ENCODE data around the gene ZNF277. TPM values are rescaled to one million over a fixed set of nuclear protein-coding genes. Genes with fewer than 3 reads are reported as not detected.

The ZNF277 gene
- total RNA-seq, 4 donors from 2014 or later: 16.5 to 25.8 (median 19.1) TPM

DNA sequence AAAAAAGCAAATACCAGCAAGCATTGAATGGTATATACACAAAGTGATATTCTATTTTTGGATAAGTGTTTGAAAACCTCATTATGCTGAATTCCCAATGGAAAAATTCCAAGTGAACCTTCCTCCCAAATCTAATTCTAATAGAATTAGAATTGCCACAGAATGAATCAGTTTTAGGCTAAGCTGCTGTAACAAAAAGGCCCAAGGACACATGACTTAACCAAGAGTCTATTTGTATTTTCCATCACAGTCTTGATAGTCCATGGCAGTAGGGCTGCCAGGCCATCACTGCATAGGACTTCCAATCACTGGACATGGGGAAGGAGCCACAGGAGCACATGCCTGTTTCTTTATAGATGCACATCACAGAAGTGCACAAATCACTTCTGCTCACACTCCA, 152.6 kb downstream of the ZNF277 start:
- H3K27me3 ChIP-seq: no peaks in the 10 kb centered on the region
- no peak overlapping the region for H3K27ac ChIP-seq
- no peak for DNase-seq (ENCODE audit: low spot score in 2 of 2)
- no peaks in the 10 kb centered on the region for H3K36me3 ChIP-seq
- H3K4me3 ChIP-seq: no peak overlapping the region
- H3K9me3 ChIP-seq: peaks cover 0 to 15% (median 0%) of the 10 kb centered on the region in 4 donors
- TF ChIP-seq POLR2A (IDR thresholded peaks at IDR 0.05) (no peak), EP300 (IDR thresholded peaks at IDR 0.05) (no peak)
- TF ChIP-seq, protein P1, sequence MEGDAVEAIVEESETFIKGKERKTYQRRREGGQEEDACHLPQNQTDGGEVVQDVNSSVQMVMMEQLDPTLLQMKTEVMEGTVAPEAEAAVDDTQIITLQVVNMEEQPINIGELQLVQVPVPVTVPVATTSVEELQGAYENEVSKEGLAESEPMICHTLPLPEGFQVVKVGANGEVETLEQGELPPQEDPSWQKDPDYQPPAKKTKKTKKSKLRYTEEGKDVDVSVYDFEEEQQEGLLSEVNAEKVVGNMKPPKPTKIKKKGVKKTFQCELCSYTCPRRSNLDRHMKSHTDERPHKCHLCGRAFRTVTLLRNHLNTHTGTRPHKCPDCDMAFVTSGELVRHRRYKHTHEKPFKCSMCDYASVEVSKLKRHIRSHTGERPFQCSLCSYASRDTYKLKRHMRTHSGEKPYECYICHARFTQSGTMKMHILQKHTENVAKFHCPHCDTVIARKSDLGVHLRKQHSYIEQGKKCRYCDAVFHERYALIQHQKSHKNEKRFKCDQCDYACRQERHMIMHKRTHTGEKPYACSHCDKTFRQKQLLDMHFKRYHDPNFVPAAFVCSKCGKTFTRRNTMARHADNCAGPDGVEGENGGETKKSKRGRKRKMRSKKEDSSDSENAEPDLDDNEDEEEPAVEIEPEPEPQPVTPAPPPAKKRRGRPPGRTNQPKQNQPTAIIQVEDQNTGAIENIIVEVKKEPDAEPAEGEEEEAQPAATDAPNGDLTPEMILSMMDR (IDR thresholded peaks at IDR 0.05): no peak
- H3K4me1 ChIP-seq: no peaks in the 10 kb centered on the region

DNA sequence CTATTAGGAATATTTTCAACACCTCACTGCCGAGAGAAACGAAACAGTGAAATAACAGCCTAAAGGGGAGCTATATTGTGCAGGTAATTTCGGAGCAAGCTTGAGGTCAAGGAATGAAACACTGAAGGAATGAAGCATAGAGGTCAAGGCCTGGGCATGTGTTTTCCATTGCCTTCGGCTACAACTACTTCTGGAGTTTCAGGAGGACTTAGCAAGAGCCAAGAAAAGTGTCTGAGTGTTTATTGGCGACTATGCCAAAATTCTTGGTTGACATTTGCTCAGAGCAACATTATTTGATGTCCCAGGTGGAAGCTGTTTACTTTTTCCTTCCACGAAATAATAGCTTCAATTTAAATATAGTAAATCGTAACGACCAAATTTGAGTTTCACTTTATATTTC, 154.2 kb downstream of the ZNF277 start:
- H3K4me1 ChIP-seq: no peaks in the 10 kb centered on the region
- 65 to 76% methylated on average over 8 of the region's 8 CpGs for WGBS, 2 donors

DNA sequence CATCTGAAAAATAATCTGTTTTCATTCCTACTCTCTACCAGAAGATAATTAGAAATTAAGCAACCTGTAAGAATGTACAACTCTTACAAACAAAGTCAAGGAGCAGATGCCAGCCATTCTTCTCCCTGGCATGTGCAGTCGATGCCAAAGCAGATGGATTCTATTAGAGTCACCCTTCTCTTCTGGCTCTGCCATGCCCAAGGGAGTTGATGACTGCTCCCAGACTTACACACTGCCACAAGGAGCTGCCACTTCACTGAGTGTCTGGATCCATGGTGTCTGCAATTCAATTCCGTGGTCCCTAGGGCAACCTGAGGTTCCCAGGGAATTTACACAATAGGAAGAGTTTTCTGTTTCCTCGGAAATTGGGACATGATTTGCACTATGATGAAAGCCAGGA, 154.7 kb downstream of the ZNF277 start:
- TF ChIP-seq, protein P1 (IDR thresholded peaks at IDR 0.05): no peak
- TF ChIP-seq POLR2A (IDR thresholded peaks at IDR 0.05): no peak
- no peak for TF ChIP-seq EP300 (IDR thresholded peaks at IDR 0.05)
- DNase-seq (ENCODE audit: low spot score in 2 of 2): no peak
- no peak overlapping the region for H3K4me3 ChIP-seq
- 79 to 87% methylated on average over 3 of the region's 3 CpGs for WGBS, 2 donors
- no peaks in the 10 kb centered on the region for H3K4me1 ChIP-seq
- peaks cover 0 to 15% (median 0%) of the 10 kb centered on the region in 4 donors for H3K9me3 ChIP-seq
- no peak overlapping the region for H3K27ac ChIP-seq
- no peaks in the 10 kb centered on the region for H3K36me3 ChIP-seq
- no peaks in the 10 kb centered on the region for H3K27me3 ChIP-seq

More for the DNA sequence above, 154.2 kb downstream of the ZNF277 start:
- TF ChIP-seq, protein P1 (IDR thresholded peaks at IDR 0.05): no peak
- TF ChIP-seq EP300 (IDR thresholded peaks at IDR 0.05) (no peak), POLR2A (IDR thresholded peaks at IDR 0.05) (no peak)
- H3K9me3 ChIP-seq: peaks cover 0 to 15% (median 0%) of the 10 kb centered on the region in 4 donors
- H3K27ac ChIP-seq: no peak overlapping the region
- DNase-seq (ENCODE audit: low spot score in 2 of 2): no peak
- no peak overlapping the region for H3K4me3 ChIP-seq
- H3K36me3 ChIP-seq: no peaks in the 10 kb centered on the region
- H3K27me3 ChIP-seq: no peaks in the 10 kb centered on the region

DNA sequence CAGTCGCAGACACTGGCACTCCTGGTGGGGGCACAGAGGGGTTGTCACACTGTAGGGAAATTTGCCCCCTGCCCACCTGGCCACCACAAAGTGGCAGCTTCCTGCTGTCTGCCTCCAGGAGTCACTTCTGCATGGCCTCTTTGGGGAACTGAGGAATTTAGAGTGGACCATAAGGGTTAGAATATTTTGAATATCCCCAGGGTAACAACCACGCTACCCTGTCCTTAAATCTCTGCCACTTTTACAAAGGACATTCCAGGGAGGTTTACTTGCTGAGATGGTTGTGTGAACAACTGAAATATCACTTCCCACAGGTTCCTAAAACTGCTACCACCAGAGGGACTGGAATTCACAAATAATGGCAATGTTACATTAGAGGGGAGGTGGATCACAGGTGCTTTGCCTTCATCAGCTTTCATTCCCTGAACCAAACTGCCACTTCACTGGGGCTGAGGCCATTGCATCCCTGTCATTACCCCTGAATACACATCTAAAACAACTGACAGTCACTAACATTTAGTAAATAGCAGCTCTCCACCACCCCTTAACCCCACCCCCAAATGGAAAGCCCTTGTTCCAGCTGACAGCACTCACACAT, 155.7 kb downstream of the ZNF277 start:
- H3K27me3 ChIP-seq: no peaks in the 10 kb centered on the region
- peaks cover 0 to 15% (median 0%) of the 10 kb centered on the region in 4 donors for H3K9me3 ChIP-seq
- DNase-seq (ENCODE audit: low spot score in 2 of 2): no peak
- 93 to 94% methylated on average over 2 of the region's 2 CpGs for WGBS, 2 donors
- H3K36me3 ChIP-seq: no peaks in the 10 kb centered on the region
- no peak overlapping the region for H3K27ac ChIP-seq
- H3K4me3 ChIP-seq: no peak overlapping the region
- no peaks in the 10 kb centered on the region for H3K4me1 ChIP-seq
- TF ChIP-seq, protein P1 (IDR thresholded peaks at IDR 0.05): no peak
- no peak for TF ChIP-seq EP300 (IDR thresholded peaks at IDR 0.05)
- TF ChIP-seq POLR2A (IDR thresholded peaks at IDR 0.05): no peak

DNA sequence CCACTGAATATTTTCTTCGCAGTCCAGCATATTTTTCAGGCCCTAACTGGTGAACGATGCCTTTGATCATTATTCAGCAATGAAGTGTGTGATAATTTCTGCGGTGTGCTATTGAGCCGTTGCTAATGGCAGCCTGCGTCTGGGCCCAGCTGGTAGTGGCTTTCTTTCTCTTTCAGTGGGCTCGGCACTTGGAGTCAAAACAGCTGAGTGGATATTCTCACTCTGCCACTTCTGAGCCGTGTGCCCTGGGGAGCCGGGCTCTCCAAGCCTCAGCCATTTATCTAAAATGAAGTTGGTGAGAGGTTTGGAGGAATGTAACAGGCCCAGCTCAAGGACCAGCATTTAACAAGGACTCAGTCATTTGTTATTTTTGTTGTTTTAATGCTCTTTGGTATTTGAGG, 156.2 kb downstream of the ZNF277 start:
- Histone ChIP-seq H3K4me1 (no peaks in the 10 kb centered on the region), H3K9me3 (peaks cover 0 to 15% (median 0%) of the 10 kb centered on the region in 4 donors), H3K36me3 (no peaks in the 10 kb centered on the region), H3K27me3 (no peaks in the 10 kb centered on the region), H3K4me3 (no peak overlapping the region), H3K27ac (no peak overlapping the region)
- 56 to 64% methylated on average over 8 of the region's 8 CpGs for WGBS, 2 donors
- TF ChIP-seq POLR2A (IDR thresholded peaks at IDR 0.05): no peak
- TF ChIP-seq, protein P1 (IDR thresholded peaks at IDR 0.05): no peak
- no peak for TF ChIP-seq EP300 (IDR thresholded peaks at IDR 0.05)
- DNase-seq (ENCODE audit: low spot score in 2 of 2): no peak

Measured in tibial nerve (tissue), 4 donors.